ENCODE measurements around the gene EPAS1. TPM values are rescaled to one million over a fixed set of nuclear protein-coding genes. Genes with fewer than 3 reads are reported as not detected.

The EPAS1 gene
- total and polyA plus RNA-seq, 7 donors: 39.2 to 123 (median 80.4) TPM

DNA sequence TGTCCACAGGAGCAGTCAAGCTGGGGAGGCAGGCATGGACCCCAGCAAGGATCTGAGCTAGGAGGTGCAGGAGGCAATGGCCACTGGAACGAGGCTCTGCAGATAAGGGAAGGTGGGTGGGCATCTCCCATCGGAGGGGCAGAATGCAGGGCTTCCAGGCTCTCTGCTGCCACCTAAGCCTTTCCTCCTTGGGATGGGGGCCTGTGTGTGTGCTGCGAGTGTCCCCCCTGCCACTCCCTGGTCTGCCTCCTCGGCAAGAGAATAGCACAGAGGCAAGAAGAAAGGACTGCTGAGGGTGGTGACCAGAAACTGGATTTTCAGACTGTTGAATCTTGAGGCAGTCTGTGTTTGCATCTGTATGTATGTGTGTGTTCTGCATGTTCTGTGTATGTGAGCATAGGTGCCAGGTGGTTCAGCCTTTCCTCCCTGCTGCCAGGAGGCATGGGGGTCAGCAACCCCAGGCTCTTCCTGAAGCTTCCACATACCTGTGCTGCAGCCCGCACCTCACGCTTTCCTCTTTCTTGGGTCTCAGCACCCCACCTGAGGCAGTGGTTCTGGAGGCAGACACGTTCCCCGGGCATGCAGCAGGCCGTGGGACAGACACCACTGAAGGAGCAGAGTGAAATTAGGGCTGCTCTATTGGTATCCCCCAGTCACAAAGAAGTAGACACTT is 86.7 kb downstream of the EPAS1 start:
- TF ChIP-seq, protein P1, sequence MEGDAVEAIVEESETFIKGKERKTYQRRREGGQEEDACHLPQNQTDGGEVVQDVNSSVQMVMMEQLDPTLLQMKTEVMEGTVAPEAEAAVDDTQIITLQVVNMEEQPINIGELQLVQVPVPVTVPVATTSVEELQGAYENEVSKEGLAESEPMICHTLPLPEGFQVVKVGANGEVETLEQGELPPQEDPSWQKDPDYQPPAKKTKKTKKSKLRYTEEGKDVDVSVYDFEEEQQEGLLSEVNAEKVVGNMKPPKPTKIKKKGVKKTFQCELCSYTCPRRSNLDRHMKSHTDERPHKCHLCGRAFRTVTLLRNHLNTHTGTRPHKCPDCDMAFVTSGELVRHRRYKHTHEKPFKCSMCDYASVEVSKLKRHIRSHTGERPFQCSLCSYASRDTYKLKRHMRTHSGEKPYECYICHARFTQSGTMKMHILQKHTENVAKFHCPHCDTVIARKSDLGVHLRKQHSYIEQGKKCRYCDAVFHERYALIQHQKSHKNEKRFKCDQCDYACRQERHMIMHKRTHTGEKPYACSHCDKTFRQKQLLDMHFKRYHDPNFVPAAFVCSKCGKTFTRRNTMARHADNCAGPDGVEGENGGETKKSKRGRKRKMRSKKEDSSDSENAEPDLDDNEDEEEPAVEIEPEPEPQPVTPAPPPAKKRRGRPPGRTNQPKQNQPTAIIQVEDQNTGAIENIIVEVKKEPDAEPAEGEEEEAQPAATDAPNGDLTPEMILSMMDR (IDR thresholded peaks at IDR 0.05): no peak
- intact Hi-C loops (cut with DNase I): no loop called here
- H3K27ac ChIP-seq: no peak overlapping the region
- H3K27me3 ChIP-seq (ENCODE audit: insufficient read depth in 3 of 3, low read length in 2 of 3): no peaks in the 10 kb centered on the region
- no peaks in the 10 kb centered on the region for H3K9me3 ChIP-seq
- H3K4me3 ChIP-seq: no peak overlapping the region
- 90 to 96% (median 92%) methylated on average over 9 of the region's 9 CpGs for WGBS, 3 donors
- DNase-seq: no peak
- ATAC-seq: no peak
- peaks cover 6 to 83% of the 10 kb centered on the region in 2 donors for H3K36me3 ChIP-seq (ENCODE audit: insufficient read depth in 1 of 2, low read depth in 1 of 2)
- H3K4me1 ChIP-seq: no peaks in the 10 kb centered on the region

DNA sequence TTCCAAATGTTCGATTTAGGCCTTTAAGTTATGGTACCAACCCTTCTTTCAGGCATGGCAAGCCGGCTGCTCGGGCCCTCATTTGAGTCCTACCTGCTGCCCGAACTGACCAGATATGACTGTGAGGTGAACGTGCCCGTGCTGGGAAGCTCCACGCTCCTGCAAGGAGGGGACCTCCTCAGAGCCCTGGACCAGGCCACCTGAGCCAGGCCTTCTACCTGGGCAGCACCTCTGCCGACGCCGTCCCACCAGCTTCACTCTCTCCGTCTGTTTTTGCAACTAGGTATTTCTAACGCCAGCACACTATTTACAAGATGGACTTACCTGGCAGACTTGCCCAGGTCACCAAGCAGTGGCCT is 87.2 kb downstream of the EPAS1 start:
- intact Hi-C loops (cut with DNase I): no loop called here
- Histone ChIP-seq H3K27ac (no peak overlapping the region), H3K4me1 (no peaks in the 10 kb centered on the region), H3K27me3 (ENCODE audit: insufficient read depth in 3 of 3, low read length in 2 of 3) (no peaks in the 10 kb centered on the region), H3K9me3 (no peaks in the 10 kb centered on the region), H3K36me3 (ENCODE audit: insufficient read depth in 1 of 2, low read depth in 1 of 2) (peaks cover 6 to 78% of the 10 kb centered on the region in 2 donors), H3K4me3 (no peak overlapping the region)
- no peak for ATAC-seq
- DNase-seq: no peak
- 89 to 97% (median 95%) methylated on average over 12 of the region's 12 CpGs for WGBS, 3 donors
- TF ChIP-seq, protein P1 (IDR thresholded peaks at IDR 0.05): no peak

DNA sequence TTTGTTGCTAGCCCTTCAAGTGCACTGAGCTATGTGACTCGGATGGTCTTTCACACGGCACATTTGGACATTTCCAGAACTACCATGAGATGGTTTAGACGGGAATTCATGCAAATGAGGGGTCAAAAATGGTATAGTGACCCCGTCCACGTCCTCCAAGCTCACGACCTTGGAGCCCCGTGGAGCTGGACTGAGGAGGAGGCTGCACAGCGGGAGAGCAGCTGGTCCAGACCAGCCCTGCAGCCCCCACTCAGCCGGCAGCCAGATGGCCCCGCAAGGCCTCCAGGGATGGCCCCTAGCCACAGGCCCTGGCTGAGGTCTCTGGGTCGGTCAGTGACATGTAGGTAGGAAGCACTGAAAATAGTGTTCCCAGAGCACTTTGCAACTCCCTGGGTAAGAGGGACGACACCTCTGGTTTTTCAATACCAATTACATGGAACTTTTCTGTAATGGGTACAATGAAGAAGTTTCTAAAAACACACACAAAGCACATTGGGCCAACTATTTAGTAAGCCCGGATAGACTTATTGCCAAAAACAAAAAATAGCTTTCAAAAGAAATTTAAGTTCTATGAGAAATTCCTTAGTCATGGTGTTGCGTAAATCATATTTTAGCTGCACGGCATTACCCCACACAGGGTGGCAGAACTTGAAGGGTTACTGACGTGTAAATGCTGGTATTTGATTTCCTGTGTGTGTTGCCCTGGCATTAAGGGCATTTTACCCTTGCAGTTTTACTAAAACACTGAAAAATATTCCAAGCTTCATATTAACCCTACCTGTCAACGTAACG is 88.8 kb downstream of the EPAS1 start:
- no peaks in the 10 kb centered on the region for H3K9me3 ChIP-seq
- H3K27ac ChIP-seq: no peak overlapping the region
- WGBS, 3 donors: 54 to 62% (median 58%) methylated on average over 18 of the region's 18 CpGs
- H3K27me3 ChIP-seq (ENCODE audit: insufficient read depth in 3 of 3, low read length in 2 of 3): no peaks in the 10 kb centered on the region
- TF ChIP-seq, protein P1 (IDR thresholded peaks at IDR 0.05): no peak
- H3K4me1 ChIP-seq: no peaks in the 10 kb centered on the region
- H3K36me3 ChIP-seq (ENCODE audit: insufficient read depth in 1 of 2, low read depth in 1 of 2): peaks cover 6 to 63% of the 10 kb centered on the region in 2 donors
- ATAC-seq: peak in 1 of 4 donors; percentile 35
- intact Hi-C loops (cut with DNase I): no loop called here
- H3K4me3 ChIP-seq: no peak overlapping the region
- no peak for DNase-seq

DNA sequence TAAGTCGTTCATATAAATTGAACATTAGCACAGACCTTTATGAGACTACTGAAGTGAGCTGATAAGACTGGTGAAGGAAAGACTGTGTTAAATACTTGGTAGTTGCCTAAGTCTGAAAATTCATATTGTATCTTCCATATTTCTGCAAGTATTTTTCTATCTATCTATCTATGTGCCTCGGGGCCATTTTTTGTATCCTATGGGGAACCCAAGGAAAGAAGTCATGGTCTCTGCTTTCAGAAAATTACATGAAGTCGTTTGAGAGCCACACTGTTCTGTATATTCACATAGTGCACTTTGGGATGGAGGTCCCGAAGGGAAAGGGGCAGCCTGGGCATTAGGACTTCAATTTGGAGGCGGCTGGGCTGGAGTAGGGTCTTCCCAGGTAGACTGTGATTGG is 89.6 kb downstream of the EPAS1 start:
- no peaks in the 10 kb centered on the region for H3K9me3 ChIP-seq
- intact Hi-C loops (cut with DNase I): no loop called here
- H3K27me3 ChIP-seq (ENCODE audit: insufficient read depth in 3 of 3, low read length in 2 of 3): no peaks in the 10 kb centered on the region
- no peak for ATAC-seq
- TF ChIP-seq, protein P1 (IDR thresholded peaks at IDR 0.05): no peak
- no peaks in the 10 kb centered on the region for H3K4me1 ChIP-seq
- H3K4me3 ChIP-seq: no peak overlapping the region
- peaks cover 6 to 55% of the 10 kb centered on the region in 2 donors for H3K36me3 ChIP-seq (ENCODE audit: insufficient read depth in 1 of 2, low read depth in 1 of 2)
- DNase-seq: no peak
- H3K27ac ChIP-seq: no peak overlapping the region
- WGBS, 3 donors: 88 to 94% (median 88%) methylated on average over 5 of the region's 5 CpGs

Data from psoas muscle (tissue), 8 donors.